Stimulated activated CD4-positive, alpha-beta T cell treated with anti-CD3 and anti-CD28 coated beads, TNF-alpha, amount 100 ng/mL, for 24 hours (primary cell): Measurements from ENCODE around the gene MBP.
A peak's percentile ranks its signal among the peaks of the same experiment; 100 is the strongest.

Source experiments
- DNase-seq, 3 experiments: peaks; one replicate each; pipeline ENCODE4 v3.0.0-alpha.2; 2020; ENCODE audit warnings: low read depth in 3 of 3

The MBP gene

DNA sequence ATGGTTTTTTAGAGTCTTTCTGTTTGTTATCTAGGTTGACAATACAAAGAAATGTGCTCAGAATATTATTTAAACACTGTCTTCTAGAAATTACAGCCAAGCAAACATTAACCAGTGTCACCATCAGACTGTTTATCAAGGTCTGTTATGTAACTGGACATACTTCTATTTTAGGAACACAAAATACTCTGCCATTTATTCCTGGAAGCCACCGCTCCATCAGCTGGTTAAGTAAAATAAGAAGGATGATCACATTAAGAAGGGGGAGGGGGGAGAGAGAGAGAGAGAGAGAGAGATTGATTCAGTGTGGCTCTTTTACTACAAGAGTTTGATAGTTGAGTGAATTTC is 47.9 kb downstream of the MBP start:
- DNase-seq, result no peak

DNA sequence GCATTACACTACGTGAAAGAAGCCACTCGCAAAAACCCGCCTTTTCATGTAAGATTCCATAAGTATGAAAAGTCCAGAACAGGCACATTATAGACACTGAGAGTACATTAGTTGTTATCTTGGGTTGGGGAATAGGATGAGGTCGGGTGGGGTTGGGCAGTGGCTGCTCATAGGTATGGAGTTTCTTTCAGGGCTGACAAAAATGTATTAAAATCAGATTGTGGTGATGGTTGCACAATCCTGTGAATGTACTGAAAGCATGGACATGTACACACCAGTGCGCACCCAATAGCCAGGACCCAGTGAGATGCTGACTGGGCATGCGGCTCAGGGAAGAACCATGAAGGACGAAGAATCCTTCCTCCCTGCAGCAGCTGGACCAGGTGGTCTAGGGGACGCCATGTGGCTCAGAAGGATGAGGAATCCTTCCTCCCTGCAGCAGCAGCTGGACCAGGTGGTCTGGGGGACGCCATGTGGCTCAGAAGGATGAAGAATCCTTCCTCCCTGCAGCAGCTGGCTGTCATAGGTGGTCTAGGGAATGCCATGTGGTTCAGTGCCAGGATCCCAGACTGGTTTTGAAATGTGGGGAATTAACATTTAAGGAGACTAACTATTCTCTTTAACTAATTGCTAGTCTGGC is 50.1 kb downstream of the MBP start:
- no peak for DNase-seq

DNA sequence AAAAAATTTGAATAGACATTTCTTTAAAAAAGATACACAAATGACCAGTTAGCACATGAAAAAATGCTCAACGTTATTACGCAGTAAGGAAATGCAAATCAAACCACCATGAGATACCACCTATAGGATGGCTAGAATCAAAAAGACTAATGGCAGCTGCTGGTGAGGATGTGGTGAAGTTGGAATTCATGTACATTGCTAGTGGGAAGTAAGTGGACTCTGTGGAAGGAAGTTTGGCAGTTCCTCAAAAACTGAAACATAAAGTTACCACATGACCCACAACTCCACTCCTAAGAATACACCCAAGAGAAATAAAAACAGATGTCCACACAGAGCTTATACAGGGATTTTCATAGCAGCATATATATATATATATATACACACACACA is 51.2 kb downstream of the MBP start:
- DNase-seq, result no peak

DNA sequence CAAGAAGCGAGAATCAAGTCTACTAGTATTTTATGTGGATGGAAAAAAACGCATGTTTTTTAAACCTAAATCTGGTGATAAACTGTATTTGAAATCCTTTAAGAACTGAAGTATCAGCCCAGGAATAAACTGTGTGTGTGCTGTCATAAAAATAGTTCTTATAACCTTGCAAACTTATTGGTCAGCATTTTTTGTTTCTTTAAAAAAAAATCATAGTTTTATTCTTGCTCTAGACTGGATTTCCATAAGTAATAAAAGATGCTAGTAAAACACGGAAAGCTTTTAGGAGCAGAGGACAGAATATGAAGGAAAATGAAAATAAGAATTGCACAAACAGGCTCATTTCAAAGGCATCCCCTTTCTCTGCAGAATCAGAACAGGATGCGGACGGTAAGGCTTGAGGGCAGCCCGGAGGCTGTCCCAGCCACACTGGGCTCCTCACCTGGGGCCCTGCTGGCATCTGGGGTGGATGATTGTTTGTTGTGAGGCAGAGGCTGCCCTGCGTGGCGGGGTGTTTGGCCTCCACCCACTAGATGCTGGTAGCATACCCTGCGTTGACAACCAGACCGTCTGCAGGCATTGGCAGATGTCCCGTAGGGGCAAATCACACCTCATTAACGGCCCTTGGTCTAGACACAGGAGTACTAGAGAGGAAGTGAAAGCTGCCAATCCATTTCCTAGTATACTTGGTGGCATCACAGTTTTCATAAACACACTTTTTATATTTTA is 52.5 kb downstream of the MBP start:
- no peak for DNase-seq

DNA sequence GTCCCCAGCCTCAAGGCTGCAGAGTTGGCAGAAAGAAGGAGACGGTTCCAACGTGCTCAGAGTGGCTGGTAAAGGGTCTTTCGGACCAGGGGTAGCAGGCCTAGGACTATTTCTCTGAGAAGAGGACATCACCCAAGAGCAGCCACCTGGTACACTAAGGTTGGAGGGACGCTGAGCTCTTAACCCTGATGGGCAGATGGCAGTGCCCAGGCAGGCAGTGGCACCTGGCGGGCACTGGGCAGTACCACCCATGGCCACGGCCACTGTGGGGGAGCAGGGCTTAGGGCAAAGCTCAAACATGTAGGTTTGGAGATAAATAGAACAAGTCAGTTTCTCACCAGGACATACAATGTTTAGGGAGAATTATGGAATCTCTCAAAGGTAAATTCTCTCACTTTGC is 53.5 kb downstream of the MBP start:
- DNase-seq, result no peak

DNA sequence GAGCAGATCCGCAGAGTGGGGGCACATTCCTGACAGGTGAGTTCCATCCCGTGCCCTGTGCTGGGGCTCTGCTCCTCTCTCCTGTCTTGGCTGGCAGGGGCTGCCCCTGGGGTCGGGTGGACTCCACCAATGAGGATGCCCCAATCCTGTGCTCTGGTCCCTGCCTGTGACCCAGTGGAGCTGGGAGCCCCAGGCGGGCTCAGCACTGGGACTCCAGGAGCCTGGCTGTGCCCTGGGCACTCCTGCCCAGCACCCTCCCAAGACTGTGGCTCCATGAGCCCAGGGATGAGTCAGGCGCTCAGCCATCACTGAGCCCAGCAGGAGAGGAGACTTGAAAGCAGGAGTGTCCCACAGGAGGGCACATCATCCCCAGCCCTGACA is 53.9 kb downstream of the MBP start:
- DNase-seq, result no peak

DNA sequence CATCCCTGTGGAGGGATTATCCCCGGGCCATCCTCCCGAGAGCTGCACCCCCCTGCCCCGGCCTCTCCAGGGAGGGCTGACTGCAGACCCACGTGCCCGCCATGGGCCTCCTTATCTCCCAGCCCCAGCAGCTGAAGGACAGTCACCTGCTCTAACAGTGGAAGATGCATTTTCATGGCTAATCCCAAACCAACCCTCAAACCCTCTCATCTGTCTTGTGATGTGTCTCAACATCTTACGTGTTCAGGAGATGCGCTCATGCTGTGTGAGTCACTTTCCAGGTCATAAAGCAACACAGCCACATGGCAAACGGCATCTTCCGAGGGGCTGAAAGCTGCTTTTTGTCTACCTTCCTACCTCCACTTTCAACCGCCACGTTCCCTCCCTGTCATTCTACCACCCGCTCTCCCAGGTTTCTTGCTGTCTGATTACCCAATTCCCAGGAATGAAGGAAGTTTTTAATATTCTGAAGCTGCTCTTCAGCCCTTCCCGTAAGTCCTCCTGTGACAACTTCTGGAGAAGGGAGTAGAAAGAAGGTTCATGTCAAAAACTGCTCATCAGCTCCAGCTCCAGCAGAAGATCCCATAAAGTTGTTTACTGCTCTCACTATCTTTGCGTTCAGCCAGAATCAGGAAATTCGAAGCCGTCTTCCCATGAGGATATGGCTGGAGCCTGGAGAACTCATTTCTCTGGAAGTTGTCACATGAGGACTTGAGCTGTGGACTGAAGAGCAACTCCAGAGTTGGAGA is 54.5 kb downstream of the MBP start:
- DNase-seq, result no peak

DNA sequence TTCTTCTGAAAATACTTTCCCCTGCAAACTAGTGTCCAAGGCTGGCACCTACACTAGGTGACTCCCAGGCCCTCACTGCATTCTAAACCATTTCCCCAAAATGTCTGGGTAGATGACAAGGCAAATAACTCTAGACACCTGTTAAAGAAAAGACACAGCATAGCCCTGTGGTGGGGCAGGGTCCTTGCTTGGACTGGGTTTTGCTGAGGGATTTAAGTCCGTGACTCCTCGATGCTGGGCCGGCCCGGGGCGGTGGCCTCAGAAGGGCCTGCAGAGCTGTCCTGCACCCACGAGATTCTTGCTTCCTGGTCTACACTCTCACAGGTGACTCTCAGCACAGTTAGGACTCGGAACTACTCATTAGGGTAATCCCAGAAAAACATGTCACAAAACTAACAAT is 55.2 kb downstream of the MBP start:
- no peak for DNase-seq

DNA sequence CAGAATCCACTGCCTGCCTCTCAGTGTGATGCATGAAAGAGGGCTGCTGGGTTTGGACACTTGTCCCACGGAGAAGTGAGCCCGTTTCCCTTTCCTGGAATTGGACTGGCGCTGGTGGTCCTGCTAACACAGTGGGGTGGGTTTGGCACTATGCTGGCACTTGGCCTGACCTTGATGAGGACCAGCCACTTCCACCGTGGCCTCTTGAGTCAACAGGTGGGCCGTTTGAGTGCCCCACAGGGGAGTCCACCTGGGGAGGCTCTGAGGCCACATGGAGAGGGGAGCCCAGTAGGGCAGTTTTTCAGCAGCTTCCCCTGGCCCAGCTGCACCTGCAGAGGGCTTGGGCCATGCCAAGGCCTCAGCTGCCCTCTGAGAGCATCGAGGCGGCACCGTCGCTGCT is 56.5 kb downstream of the MBP start:
- DNase-seq, result no peak

DNA sequence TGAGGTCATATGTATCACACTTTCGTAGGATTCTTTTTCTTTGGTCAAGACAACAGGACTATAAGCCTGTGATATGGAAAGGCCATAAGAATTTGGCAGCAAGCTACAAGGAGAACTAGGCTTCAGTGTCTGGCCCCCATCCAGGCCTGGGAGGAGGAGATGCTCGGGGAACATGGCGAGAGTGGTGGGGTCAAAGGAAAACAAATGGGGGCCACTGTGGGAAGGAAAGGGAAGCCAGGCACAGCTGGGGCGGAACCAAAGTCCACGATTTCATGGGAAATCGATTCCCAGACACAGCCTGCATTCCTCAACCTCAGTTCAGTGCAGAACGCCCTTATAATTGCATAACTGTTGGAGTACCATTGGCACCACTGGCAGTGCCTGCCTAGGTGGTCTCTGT is 58.2 kb downstream of the MBP start:
- DNase-seq, result no peak

DNA sequence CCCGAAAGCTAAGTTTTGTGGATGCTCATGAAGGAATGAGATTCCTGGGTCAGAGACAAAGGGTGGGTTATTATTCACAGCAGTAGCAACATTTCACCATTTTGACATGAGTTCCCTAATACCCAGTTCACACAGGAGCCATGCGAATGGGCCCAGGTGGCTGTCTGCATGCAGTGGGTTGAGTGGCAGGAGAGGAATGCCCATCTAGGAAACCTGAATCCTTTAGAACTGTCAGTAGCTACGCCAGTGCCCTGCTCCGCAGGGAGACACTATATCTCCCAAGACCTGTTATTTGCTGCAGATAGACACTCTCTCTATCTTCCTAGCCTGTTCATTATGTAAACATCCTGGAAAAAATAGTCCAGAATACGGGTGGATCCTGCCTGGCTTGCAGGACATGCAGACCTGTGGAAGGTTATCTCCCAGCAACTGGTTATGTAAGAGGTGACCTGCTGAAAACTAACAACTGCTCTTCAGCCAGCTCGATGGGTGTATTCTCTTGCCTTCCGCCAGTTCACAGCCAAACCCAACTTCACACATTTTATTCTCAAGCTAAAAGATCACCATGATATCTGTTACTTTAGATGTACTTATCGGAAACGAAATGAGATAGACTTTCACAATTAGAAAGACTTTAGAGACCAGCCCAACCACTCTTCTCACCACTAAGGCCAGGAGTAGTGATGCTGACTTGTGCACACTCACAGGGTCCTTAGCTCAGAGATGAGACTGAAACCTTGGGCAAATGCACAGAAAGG is 59.1 kb downstream of the MBP start:
- DNase-seq, result no peak

DNA sequence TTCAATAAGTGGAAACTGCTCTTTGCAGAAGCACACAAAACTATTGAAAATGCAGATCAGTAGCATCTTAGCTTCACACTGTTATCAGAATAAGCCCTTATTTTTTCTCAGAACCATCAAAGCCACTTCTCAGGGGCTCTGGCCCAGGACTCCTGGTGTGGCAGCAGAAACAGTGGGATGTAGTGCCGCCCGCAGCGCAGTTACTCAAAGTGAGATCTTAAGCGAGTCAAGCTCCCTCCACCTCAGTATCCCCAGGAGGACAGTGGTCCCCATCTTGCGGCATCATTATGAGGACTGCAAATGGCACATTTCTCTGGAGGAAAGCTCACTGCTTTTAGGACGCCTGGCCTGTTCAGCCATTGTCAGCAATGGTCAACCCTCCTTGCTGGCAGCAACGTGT is 60.0 kb downstream of the MBP start:
- no peak for DNase-seq

DNA sequence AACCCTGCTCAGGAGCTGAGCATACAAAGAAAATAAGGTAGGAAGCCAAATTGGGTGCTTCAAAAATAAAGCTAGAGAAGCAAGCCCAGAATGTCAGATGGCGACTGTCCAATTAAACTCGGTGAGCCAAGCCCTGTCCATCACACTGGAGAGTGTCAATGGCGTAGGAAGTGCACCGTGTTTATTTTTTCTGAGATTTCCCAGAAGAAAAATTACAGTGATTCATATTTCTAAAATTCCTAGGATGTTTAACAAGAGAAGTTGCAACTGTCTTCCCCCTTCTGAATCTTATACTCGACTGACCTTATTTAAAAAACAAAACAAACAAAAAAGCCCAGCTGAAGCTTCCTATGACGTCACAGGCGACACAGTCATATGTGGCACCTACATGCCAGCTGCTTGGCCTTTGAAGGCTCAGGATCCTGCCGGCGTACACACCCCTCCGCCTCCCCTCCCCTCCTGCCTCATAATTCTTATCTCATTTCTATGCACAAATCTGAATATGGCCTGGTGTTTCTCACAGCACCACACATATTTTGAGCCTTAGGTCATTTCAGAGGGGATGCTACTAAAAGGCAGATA is 60.8 kb downstream of the MBP start:
- no peak for DNase-seq

DNA sequence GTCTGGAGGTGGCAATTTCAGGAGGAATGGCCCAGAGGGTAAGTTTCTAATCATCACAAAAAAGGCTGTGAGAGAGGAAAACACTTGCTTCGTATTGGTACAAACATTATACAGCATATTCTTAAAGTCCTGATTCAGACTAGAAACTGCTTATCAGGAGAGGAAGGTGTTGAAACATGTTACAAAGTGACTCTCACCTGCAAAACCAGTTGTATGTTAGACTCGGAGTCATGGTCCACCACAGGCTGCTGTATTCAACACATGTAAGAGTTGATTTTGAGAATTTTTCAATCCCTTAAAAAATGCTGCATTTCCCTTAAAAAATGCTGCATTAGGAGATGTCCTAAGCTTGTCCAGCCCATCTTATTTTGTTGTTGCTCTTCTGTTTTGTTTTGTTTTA is 61.5 kb downstream of the MBP start:
- DNase-seq, result no peak

DNA sequence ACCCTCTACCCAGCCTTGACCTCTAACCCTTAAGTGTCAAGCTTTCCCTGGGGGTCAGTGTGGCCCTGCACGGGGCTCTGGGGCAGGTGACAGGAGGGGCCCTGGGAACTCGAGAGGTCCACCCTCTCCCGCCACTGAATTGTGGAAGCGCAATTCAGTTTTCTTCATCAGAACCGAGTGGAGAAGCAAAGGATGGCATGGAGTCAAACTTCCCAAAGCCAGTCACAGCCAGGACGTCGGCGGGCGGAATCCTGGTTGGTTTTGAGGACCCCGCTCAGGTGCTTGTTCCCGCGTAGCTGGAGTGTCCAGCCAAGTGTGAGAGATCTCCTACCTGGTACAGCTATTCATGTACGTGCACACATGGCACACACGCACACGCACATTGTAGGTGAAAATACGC is 62.0 kb downstream of the MBP start:
- DNase-seq, result no peak

DNA sequence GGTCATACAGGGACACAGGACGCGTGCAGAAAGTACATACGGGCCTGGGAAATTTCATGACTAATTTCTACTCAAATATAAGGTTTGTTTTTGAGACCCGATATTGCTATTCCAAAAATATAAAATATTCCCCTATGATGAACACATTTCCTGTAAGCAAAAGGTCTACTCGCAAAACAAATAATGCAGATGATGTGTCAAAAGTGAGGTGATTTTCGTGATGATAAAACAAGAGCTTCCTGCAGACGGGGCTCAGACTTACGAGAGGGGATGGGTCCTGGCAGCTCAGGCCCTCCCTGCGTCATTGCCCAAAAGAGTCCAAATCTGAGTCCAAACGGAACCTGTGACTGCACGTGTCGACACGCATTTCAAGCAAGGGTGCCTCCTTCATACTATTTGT is 62.7 kb downstream of the MBP start:
- no peak for DNase-seq

DNA sequence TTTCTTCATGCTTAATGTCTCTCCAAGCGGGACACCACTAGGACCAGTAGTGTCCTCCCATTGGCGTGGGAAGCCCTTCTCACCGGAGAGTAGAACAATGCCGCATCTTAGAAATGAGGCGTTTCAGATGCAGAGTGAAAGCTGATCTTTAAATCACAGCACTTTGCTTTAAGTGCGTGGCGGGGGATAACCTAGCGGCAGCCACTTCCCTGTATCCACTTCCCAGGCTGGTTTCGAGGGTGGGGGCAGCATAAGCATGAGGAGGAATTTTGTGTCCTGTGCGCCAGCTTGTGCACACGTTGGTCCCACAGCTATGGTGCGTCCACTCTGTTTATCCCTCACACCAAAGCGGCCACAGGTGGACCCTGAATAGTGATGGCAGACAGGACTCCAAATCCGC is 63.1 kb downstream of the MBP start:
- DNase-seq, result no peak

DNA sequence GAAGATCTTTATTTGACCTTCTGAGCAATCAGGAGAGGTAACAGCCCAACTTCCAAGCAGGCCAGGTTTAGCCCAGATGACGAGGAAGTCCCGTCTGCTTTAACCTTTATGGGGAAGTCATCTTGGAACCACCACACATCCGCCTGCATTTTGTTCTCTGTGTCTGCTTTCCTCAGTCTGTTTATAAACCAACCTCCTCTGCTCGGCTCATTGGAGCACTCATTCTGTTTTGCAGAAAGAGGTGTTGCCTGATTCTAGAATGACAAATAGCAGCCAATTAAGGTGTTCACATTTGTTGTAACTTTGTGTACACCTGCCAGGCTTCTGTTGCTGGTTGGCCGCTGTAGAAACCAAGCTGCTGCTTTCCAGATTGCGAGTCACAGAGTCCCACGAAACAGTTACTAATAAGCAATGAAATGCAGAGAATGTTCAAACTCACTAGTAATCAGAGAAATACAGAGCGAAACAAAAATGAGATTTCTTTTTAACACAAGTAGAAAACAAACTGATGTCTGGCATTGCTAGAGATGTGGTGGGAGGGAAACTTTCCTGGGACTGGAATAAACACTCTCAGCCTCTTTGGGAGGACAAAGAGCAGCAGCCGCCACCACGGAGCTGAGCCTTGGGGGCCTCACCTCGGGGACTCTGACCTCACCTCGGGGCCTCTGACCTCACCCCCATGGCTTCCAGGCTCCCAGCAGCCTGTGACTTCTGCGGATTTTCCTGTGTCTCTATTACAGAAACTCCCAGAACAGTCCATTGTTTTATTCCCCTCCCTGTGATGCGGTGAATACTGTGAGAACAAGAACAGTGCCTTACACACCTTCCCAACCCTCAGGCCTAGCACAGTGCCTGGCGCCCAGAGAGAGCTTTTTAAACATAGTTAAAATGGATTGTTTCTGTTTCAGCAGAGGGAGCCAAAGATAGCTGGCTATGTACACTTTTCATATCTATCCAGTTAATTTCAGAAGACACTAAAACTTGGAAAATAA is 64.0 kb downstream of the MBP start:
- DNase-seq, result no peak

DNA sequence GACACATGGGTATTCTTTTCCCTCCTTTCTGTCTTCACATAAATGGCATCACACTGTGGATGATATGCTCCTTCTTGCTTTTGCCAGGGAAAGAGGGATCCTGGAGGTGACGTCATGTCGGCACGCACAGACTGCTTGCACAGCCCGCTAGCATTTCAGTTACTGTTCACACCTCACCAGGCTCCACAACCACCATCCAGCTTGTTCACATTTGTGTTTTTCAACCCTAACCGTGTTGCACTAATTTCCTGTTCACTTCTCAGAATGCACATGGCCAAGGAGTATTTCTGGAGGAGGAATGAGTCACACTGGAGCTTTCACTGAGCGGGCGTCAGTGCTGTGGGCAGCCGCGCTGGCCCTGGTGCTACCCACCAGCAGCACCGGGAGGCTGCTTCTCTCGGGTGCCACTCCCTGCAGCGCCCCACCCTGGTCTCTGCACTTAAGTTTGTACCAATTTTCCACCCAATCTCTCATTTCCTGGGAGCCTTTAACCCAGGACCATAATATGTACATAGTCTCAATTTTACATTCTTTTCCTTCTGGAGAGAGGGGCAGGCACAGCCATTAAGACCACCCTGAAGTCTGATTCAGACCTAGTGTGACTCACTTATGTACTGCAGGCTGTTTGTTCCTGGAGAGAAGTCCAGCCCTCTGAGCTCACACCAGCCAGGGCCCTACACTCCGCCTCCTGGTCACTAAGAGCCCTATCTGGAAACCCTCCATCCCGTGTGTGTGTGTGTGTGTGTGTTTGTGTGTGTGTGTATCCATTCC is 65.1 kb downstream of the MBP start:
- DNase-seq, result peak in 2 of 3 experiments; percentile 45 to 65

DNA sequence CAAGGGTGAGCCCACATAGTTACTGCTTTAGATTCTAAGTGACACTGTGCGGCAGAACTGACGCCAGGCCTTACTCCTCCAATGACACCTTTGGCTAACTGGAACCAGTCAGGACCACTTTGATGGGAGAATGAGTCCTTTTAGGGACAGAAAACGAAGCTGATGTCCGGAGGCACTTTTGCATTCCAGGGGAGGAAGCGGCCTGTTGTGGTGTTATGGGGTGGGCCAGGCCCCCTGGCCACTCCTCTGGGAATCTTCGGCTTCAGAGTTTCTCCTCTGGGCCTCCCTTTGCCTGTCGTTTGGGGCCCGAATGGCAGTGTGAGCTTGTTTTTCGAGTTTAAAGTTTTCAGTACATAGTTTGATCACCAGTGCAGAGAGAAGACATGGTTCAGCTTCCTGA is 65.9 kb downstream of the MBP start:
- DNase-seq, result no peak
